ENCODE measurements around the gene ITGAV. TPM values are rescaled to one million over a fixed set of nuclear protein-coding genes. Genes with fewer than 3 reads are reported as not detected.

Gene ITGAV
- total RNA-seq, 1 donor from 2014 or later: 452 TPM

DNA sequence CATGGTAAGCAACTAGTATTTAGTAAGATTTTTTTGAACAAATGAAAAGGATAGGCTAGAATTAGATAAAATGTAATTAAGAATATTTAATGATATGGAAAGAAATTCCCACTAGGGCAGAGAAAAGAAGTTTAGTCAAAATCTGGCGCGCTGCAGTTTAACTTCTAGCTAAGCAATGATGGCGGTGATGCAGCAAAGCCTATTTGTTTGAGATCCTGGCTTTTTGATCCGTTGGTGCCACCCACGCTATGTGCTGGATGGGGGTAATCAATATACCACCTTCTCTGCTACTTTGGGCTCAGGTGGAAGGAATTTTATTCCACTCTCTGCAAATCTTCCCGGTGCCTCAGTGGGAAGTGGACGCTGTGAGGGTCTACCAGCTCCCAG lies 103.6 kb downstream of the ITGAV start:
- Mint-ChIP-seq H3K4me1 (ENCODE audit: low read depth) (peaks cover 12% of the 10 kb centered on the region), H3K9me3 (ENCODE audit: low read depth) (peaks cover 3% of the 10 kb centered on the region), H3K27me3 (ENCODE audit: low read depth) (no peaks in the 10 kb centered on the region), H3K4me3 (ENCODE audit: unreplicated experiment) (peak overlapping the region; percentile 83), H3K36me3 (ENCODE audit: low read depth) (no peaks in the 10 kb centered on the region), H3K27ac (ENCODE audit: unreplicated experiment) (no peak overlapping the region)
- DNase-seq (ENCODE audit: low spot score): no peak
- TF ChIP-seq, protein P1, sequence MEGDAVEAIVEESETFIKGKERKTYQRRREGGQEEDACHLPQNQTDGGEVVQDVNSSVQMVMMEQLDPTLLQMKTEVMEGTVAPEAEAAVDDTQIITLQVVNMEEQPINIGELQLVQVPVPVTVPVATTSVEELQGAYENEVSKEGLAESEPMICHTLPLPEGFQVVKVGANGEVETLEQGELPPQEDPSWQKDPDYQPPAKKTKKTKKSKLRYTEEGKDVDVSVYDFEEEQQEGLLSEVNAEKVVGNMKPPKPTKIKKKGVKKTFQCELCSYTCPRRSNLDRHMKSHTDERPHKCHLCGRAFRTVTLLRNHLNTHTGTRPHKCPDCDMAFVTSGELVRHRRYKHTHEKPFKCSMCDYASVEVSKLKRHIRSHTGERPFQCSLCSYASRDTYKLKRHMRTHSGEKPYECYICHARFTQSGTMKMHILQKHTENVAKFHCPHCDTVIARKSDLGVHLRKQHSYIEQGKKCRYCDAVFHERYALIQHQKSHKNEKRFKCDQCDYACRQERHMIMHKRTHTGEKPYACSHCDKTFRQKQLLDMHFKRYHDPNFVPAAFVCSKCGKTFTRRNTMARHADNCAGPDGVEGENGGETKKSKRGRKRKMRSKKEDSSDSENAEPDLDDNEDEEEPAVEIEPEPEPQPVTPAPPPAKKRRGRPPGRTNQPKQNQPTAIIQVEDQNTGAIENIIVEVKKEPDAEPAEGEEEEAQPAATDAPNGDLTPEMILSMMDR (IDR thresholded peaks at IDR 0.05): no peak

DNA sequence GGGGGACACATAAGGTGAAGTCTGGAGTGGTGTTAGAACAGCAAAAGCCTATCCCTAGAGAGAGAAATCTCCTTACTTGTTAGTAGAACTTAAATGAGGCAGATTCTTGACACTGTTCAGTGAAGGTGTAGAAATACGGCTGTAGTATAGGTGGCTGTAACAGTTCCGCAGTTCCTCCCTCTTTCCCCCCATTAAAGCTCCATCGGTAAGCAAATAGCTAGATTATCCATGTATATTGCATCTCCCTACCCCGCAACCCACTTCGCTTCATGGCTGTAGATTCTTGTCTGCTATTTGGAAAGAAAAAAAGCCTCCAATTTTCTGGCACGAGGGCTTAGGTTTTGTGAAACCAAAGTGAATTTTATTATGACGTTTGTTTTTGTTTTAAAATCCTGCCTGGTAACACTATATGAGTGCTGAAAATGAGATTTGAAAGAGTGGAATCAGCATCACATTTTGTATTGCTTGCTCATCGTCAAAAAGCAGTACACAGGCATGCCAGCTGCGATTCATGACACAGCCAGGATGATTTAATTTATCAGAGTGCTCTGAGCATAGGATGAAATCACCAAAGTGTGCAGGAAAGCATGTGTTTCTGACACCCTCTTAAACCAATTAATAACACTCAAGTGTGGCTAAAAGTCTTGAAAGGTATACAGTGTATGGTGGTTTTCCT lies 105.4 kb downstream of the ITGAV start:
- Mint-ChIP-seq H3K27ac (ENCODE audit: unreplicated experiment) (peak overlapping the region; percentile 78), H3K4me3 (ENCODE audit: unreplicated experiment) (peak overlapping the region; percentile 83), H3K4me1 (ENCODE audit: low read depth) (peaks cover 12% of the 10 kb centered on the region), H3K36me3 (ENCODE audit: low read depth) (no peaks in the 10 kb centered on the region), H3K27me3 (ENCODE audit: low read depth) (no peaks in the 10 kb centered on the region), H3K9me3 (ENCODE audit: low read depth) (no peaks in the 10 kb centered on the region)
- TF ChIP-seq, protein P1 (IDR thresholded peaks at IDR 0.05): no peak
- DNase-seq (ENCODE audit: low spot score): no peak

DNA sequence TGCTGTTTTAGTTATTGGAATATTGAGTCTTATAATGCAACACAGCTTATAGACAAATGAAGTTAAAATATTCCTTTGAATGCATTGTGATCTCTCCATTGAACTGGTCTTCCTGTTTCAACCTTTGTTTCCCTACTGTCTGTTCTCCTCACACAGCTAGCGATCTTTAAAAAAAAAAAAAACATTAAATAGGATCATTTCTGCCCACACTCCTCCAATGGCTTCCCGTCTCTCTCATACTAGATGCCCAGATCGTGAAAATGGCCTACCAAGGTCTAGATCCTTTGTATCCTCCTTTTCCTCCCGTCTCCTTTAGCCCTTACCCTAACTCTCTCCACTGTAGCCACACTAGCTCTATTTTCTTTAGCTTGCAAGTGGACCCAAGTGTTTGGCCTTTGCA lies 106.4 kb downstream of the ITGAV start:
- DNase-seq (ENCODE audit: low spot score): no peak
- no peaks in the 10 kb centered on the region for H3K27me3 Mint-ChIP-seq (ENCODE audit: low read depth)
- H3K4me1 Mint-ChIP-seq (ENCODE audit: low read depth): peaks cover 12% of the 10 kb centered on the region

DNA sequence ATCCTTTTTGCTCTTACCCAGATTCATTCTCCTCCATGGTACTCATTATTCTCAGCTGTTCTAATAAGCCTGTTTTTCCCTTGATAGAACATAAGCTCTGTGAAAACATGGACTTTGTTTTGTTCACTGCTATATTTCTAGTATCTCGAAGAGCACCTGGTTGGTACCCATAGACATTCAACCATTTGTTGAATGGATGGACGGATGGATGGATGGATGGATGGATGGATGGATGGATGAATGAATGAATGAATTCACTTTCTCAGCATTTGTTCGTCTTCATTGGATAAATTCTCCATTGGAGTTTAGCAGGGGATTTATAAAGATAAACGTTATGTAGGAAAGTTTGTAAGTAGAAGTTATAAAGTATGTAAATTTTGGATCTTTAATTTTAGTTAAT lies 106.9 kb downstream of the ITGAV start:
- no peak for DNase-seq (ENCODE audit: low spot score)
- no peaks in the 10 kb centered on the region for H3K36me3 Mint-ChIP-seq (ENCODE audit: low read depth)
- TF ChIP-seq, protein P1 (IDR thresholded peaks at IDR 0.05): no peak
- H3K4me3 Mint-ChIP-seq (ENCODE audit: unreplicated experiment): no peak overlapping the region
- no peaks in the 10 kb centered on the region for H3K27me3 Mint-ChIP-seq (ENCODE audit: low read depth)
- H3K9me3 Mint-ChIP-seq (ENCODE audit: low read depth): no peaks in the 10 kb centered on the region
- no peak overlapping the region for H3K27ac Mint-ChIP-seq (ENCODE audit: unreplicated experiment)
- peaks cover 12% of the 10 kb centered on the region for H3K4me1 Mint-ChIP-seq (ENCODE audit: low read depth)

More for the DNA sequence above, 106.4 kb downstream of the ITGAV start:
- no peaks in the 10 kb centered on the region for H3K9me3 Mint-ChIP-seq (ENCODE audit: low read depth)
- TF ChIP-seq, protein P1 (IDR thresholded peaks at IDR 0.05): no peak
- H3K27ac Mint-ChIP-seq (ENCODE audit: unreplicated experiment): no peak overlapping the region
- no peak overlapping the region for H3K4me3 Mint-ChIP-seq (ENCODE audit: unreplicated experiment)
- H3K36me3 Mint-ChIP-seq (ENCODE audit: low read depth): no peaks in the 10 kb centered on the region

DNA sequence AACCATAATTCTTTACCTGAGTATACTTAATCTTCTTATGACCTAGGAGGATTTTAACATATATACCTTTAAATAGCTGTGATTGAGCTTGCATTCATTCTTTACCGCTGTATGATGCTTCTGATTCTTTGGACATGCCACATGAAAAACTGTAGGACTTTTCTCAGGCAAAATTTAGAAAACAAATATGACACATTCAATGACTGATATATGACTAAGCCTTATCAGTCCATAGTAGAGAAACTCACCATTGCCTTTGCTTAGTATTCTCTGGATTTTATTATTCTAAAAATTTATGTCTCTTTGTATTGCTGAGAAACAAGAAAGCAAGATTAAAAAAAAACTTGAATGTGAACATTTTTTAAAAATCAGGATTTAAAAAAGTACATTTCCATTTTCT lies 107.7 kb downstream of the ITGAV start:
- Mint-ChIP-seq H3K36me3 (ENCODE audit: low read depth) (no peaks in the 10 kb centered on the region), H3K4me3 (ENCODE audit: unreplicated experiment) (no peak overlapping the region), H3K27ac (ENCODE audit: unreplicated experiment) (no peak overlapping the region), H3K9me3 (ENCODE audit: low read depth) (no peaks in the 10 kb centered on the region), H3K27me3 (ENCODE audit: low read depth) (no peaks in the 10 kb centered on the region), H3K4me1 (ENCODE audit: low read depth) (peaks cover 12% of the 10 kb centered on the region)
- TF ChIP-seq, protein P1 (IDR thresholded peaks at IDR 0.05): no peak
- no peak for DNase-seq (ENCODE audit: low spot score)
